Measurements from ENCODE around the gene TESMIN.

The TESMIN gene, protein sequence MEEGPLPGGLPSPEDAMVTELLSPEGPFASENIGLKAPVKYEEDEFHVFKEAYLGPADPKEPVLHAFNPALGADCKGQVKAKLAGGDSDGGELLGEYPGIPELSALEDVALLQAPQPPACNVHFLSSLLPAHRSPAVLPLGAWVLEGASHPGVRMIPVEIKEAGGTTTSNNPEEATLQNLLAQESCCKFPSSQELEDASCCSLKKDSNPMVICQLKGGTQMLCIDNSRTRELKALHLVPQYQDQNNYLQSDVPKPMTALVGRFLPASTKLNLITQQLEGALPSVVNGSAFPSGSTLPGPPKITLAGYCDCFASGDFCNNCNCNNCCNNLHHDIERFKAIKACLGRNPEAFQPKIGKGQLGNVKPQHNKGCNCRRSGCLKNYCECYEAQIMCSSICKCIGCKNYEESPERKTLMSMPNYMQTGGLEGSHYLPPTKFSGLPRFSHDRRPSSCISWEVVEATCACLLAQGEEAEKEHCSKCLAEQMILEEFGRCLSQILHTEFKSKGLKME

DNA sequence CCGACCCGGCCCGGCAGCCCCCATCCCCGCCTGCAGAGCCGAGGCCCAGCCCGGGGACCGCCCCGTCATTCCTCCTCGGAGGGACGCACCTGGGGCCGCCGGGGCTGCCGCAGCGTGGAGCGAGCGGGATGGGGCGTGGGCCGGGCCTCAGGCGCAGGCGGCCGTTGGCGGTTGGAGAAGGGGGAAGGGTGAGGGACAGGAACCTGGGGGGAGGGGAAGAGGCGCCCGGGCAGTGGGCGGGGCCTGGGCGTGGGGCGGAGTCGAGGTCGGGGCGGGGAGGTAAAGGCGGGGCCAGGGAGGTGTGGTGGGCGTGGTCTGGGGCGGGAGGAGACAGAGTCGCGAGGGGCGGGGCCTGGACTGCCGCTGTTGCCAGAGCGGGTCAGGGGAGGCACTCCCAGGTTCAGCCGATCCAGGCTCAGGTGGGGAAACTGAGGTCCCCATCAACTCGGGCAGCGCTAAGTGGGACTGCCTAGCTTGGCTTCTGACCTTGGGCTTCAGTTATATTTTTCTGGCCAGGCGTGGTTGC is at the start of gene TESMIN:
Gene TESMIN (minus strand): TSS at position 190 of the 526 bp plus-strand sequence. CDS start 860 bp downstream, outside the sequence.
- DNase-seq: peak; percentile 93 to 95

DNA sequence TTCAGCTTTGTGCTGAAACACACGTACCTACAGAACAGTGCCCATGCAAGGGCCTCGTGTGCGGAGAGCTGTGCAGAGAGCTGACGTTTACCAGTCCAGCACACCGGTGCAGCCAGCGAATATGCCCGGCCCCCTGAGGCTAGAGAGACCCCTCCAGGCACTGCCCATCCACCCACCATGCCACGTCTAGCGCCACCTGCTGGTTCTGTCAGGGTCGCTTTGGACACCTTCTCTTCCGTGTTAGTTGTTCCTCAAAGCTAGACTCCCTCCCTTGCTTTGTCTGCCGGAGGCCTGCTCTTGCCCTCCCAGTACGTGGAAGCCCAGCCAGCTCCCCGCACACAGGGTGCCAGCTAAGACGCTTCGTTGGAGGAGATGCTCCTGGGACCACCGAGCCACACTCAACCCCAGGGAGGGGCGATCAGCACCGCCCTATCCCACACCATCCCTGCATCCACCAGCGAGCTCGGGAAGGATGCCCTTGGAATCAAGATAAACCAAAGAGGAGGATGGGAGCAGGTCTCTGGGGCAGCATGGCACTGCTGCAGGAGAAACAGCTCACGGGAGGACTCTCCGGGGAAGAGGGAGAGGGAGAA is 47.0 kb upstream of the TESMIN start:
- peak; percentile 55 to 62 for DNase-seq

DNA sequence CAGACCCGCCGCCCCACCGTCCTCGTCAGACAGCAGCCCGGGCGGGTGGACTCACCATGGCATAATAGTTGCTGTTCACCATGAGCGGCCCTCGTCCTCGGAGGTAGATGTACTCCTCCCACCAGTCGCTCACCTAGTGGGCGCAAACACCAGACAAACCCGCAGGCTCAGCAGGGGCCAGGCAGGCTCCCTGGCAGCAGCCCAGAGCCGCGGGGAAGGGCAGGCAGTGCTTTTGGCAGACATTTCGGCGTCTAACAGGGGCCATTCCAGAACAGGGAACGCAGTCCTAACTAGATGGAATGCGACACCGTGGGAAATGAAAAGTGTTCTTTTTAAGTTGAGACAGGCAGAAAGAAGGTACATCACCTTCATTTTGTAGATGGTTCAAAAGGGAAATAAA is 45.5 kb upstream of the TESMIN start:
- DNase-seq: no peak

DNA sequence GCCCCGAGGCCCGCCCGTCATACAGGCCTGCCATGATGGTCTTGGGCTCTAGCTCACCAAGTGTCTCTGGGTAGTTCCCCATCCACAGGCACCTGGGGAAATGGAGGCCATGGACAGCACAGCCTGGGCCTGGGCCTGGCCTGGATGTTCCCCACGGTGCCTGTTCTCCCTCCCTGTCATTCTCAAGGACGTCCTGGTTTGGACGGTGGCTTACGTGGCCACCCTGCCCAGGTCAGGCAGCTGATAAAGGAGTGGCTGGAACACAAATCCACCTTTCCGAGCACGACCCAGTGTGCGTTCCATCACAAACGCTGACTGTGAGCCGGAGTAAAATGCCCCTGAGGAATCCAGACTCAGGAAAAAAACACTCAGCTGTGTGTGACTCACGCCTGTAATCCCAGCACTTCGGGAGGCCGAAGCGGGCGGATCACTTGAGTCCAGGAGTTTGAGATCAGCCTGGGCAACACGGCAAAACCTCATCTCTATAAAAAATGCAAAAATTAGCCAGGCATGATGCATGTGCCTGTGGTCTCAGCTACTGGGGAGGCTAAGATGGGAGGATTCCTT is 41.2 kb upstream of the TESMIN start:
- no peak for DNase-seq

DNA sequence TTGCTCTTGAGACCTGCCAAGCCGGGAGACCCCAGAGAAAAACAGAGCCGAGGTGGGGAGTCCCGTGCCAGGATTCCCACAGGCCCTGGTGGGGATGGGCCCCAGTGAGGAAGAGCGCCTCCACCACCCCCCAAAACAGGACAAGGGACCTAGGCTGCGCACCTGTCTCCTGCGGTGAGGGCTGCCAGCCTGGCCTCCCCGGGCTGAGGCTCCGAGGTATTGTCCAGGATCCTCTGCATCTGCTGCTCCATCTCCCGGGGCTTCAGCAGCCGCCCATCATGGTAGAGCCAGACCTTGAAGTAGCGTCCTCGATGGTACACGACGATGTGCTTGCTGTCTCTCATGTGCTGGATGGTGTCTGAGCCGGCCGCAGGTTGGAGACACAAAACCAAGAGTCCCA is 33.3 kb upstream of the TESMIN start:
- no peak for DNase-seq

DNA sequence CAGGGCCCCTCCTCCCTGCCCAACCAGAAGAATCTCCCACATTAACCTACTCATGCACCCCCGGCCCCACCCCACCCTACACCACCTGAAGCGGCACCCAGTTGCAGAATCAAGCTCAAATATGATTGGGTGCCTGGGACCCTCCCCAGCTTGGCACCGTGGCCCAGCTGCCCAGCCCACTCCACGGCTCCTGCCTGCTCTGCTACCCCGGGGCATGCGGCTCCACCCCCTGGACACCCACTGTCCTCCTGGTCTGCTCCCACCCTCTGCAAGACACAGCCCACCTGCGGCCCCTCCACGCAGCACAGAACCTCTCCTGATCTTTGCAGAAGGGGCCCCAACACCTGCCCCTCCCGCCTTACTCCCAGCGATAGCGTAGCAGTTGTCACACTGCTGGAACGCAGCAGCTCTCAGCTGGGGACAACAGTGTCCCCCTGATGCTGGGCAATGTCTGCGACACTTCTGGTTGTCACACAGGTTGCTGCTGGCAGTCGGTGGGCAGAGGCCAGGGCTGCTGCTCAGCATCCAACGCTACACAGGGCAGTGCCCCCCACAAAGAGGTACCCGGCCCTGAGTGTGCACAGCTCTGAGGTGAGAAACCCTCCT is 32.0 kb upstream of the TESMIN start:
- no peak for DNase-seq

DNA sequence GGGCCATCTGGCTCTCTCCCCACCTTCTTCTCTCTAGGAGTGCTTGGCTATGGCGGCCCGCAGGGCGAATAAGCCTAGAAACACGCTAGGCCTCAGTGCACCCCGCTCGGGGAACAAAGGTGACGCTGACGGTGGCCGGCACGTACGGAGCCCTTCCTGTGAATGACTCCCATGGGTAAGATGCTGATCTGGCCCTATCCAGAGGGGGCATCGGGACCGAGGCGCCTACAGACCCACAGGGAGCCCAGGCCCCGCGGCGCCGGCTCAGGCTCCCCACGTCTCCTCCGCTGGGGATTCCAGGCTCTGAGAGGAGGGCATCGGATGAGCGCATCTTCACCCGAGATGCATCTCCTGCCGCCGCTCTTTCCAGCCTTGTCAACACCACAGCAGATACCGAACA is 31.4 kb upstream of the TESMIN start:
- DNase-seq: no peak

DNA sequence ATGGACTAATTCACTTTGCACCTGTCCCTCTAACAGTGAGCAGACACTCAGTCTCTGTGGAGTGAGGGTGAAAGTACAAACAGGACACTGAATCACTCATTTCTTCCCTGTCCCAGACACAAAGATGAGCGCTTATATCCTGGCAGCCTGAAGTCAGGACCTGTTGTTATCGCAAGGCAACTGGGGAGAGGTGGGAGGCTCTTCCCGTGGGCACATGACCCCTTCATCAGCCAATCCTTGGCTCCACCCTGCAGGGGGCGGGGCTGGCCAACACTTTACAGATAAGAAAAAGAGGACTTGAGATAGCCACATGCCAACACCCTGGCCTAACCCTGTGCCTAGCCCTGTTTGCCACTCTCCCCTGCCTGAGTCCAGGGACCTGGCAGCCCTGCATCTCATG is 29.5 kb upstream of the TESMIN start:
- DNase-seq: peak; percentile 9

DNA sequence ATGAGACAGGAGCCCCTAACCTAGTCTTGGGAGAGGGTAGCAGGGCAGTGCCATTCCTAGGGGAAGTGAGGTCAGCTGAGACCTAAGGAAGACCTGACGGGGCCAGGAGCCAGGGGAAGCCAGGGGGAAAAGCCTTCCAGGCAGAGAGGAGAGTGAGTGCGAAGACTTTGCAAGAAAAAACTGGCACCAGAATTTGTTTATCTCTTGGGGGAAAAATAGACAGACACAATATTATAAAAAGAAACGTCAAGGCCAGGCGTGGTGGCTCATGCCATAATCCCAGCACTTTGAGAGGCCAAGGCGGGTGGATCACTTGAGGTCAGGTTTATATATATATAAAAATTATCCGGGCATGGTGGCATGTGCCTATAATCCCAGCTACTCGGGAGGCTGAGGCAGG is 26.9 kb upstream of the TESMIN start:
- DNase-seq: no peak

DNA sequence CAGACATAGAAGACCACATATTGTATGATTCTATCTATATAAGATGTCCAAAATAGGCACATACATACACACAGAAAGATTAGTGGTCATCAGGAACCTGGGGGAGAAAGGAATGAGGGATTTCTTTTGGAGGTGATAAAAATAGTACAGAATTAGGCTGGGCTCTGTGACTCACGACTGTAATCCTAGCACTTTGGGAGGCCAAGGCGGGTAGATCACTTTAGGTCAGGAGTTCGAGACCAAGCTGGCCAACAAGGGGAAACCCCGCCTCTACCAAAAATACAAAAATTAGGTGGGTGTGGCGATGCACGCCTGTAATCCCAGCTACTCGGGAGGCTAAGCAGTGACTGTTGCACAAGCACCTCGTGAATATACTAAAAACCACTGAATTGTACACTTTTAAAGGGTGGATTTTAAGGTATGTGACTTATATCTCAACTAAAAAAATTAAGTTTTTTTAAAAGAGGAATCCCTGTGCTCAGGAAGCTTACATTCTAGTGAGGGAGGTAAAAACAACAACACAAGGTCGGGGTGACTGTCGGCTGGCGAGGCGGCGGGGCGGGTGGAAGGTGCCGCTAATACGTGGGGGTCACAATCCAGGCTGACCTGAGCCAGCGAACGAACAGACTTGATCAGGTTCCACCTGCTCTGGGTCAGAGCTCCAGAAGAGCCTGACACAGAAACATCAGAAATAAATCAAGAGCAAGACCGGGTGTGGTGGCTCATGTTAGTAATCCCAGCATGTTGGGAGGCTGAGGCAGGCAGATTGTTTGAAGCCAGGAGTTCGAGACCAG is 25.3 kb upstream of the TESMIN start:
- DNase-seq: no peak

DNA sequence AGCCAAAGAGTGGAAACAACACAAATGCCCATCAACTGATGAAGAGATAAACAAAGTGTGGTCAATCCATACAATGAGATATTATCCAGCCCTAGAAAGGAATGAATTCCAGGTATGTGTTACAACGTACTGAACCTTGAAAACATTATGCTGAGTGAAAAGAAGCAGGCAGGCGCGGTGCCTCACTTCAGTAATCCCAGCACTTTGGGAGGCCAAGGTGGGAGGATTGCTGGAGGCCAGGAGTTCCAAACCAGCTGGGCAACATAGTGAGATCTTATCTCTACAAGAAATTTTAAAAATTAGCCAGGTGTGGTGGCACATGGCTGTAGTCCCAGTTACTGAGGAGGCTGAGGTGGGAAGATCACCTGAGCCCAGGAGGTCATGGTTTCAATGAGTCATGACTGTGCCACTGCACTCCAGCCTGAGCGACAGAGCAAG is 24.6 kb upstream of the TESMIN start:
- DNase-seq: no peak

DNA sequence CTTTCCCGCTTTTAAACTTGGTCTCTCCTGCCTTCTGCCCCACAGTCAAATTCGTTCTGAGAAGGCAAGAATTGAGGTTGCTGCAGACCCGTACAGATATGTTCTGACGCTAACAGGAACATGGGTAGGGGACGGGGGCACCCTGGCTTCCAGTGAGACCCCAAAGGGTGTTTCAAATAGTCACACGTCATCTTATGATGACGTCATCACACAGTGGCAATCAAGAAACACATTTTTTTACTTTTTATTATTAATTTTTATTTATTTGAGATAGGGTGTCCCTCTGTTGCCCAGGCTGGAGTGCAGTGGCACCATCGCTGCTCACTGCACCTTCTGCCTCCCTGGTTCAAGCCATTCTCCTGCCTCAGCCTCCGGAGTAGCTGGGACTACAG is 22.9 kb upstream of the TESMIN start:
- no peak for DNase-seq

DNA sequence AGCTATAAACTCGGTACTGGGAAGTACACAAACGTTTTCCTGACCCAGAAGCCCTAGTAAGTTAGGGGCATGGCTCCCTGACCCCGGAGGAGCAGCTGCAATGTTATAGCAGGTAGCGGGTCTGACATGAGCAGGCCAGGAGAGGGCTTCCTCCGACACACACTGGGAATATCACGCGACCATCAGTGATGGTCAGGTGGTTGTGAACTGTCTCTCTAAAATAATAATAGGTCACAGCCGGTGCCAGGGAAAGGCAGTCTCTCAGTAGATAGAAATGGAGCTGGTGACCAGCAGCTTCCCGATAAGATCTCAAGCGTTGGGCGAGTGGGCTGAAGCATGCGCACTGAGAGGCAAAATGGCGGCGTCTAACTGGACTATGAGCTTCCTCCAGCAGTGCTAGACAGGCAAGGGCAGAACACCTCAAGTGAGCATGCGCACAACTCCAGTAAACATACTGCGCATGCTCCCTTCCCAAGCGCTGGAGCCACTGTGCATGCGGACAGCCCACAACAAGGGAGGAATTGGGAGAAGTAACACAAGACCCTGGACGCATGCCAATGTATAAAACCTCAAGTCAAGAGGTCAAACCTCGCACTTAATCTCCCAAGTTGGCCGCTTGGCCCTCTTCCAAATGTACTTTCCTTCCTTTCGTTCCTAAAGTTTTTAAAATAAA is 22.3 kb upstream of the TESMIN start:
- no peak for DNase-seq

DNA sequence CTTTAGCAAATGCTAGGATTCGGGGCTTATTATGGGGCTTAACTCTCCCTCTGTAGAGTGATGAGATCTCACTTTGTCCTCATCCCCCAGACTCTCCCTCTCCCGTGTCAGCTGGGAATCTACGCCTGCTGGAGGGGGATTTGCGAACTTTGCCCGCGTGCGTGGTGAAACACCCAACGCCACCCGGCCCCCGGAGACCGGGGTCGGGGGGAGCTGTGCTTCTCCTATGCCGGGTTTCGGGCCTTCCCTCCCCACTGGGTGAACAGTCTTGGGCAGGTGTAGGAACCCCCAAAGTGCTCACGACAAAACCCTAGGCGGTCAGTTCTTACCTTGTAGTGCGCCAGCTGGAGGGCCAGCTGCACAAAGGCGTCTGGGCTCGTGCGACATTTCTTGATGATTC is 21.6 kb upstream of the TESMIN start:
- no peak for DNase-seq

DNA sequence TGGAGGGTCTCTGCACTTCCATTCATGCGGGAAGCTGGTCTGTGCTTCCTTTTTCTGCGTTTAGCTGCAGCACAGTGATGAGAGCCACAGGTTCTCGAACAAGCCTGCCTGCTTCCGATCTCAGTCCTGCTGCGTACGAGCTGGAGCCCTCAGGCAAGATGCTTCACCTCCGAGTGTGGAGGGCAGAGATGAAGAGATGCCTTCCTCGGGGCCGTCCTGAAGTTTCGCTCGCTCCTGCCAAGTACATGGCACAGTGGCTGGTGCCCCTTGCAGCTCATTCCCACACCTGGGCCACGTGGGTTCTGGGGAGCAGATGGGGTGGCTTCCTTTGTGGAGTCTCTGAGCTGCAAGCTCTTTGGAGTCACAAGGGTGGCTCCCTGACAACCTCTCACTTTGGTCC is 19.5 kb upstream of the TESMIN start:
- no peak for DNase-seq

DNA sequence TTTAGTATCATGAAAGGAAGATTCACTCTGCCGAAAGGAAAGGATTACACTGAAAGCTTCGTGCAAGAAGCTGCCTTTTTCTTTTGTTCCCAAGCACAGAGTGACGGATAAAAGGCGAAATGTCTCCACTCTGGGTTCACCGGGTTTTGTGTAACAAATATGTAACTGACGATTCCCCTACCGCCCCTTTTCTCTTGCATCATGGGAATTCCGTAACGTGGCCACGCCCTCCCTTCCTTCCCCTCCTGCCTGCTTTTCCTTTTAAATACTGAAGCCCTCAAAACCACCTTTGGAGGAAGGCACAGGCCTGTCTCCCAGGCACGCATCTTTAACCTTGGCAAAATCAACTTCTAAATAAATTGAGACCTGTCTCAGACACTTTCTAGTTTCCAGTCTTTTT is 16.4 kb upstream of the TESMIN start:
- DNase-seq: no peak

DNA sequence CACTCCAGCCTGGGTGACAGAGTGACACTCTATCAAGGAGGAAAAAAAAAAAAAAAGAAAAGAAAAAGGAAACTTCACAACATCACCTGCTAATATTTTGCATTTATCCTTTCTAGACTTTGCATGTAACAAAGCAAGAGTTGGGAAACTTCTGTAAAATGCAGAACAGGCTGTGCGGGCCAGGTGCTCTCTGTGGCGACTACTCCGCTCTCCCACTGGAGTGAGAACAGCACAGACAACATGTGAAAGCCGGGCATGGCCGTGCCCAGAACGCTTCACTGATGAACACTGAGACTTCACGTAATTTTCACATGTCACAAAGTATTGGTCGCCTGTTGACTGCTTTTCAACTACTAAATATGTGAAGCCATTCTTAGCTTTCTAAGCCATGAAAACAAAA is 15.5 kb upstream of the TESMIN start:
- no peak for DNase-seq

DNA sequence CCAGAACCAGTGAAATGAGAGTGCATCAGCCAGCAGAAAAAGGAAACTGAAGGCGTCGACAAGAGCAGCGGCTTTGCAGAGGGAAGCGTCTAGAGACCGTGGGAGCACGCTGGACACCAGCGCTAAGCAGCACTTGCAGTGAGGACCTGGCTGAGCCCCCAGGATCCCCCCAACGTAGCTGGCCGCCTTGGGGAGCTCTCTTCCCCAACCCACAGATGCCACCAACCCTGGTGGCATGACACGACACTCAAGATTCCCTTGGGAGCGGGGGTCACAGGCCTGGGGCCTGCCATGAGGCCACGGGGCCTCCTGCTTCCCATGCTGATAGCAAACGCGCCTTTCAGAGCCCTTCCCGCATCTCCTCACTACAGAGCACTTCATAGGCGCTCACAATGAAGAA is 13.4 kb upstream of the TESMIN start:
- DNase-seq: no peak

DNA sequence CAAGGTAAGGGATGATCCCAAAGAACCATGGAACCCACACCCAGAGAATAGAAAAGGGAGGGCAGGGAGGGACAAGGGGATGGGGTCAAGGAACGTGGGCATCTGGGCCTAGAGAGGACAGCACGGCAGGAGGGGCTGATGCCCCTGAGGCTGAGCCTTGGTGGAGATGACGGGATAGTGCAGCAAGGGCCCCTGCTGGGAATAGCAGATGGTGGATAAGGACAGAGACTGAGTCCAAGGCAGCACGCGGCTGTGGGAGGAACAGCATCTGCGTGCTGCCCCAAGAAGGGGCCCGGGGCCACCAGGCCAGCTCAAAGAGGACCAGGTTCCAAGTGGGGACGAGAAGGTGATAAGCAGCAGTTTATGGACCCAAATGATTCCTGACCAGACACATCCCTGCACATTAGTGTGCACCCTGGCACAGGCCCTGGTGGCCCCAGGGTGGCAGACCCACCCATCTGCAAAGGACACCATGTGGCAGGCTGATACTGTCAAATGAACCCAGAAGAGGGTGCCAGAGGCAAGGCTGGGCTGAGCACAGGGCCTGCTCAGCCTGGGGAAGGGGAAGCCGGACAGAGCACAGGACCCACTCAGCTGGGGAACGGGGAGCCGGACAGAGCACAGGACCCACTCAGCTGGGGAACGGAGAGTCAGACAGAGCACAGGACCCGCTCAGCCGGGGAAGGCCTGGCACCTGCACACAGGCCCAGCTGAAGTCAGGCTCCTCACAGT is 12.8 kb upstream of the TESMIN start:
- DNase-seq: no peak

DNA sequence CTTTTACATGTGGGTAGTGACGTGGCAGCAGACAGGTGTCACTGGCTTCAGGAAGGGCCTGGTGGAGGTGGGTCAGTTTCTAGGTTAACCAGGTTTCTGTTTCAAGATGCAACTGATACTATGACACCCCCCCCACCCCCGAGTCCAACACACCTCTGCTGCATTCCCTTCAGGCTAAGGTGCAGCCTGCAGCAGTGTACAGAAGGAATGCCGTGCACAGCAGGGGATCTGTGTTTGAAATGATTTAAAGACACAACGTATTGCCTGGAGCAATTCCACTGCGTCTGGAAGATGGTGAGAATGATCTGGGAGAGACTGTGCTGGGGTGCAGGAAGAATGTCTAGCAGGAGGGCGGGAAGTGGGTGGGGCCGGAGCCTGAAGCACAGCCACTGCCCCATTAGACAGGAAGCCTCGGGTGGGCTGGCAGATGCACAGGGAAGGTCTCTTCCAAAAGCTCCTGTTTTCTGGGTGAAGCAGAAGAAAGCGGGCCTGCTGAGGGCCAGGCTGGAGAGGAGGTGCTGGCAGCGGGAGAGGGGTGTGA is 11.9 kb upstream of the TESMIN start:
- DNase-seq: no peak

DNA sequence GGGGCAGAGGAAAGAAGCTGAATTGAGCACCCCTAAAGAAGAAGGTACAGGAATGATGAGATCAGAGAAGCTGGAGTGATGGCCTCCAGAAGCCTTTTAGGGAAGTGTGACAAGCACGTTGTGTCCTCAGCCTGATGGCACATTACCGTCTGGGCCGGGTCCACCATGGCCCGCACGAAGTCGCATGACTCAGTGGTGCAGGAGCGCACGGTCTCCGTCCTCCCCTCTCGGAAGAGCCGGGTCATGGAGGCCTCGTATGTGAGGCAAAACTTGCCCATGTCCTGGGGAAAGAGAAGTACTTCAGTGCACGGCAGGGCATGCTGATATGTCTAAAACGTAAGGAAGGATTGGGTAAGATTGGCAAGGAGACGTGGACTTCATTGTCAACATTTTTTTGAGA is 11.2 kb upstream of the TESMIN start:
- no peak for DNase-seq

All from activated CD4-positive, alpha-beta T cell treated with anti-CD3 and anti-CD28 coated beads, Interleukin-2, amount 50 U/mL, for 48 hours (primary cell).